Subcutaneous adipose tissue (tissue), 4 donors: ENCODE data around the gene ABCC1. TPM values are rescaled to one million over a fixed set of nuclear protein-coding genes. Genes with fewer than 3 reads are reported as not detected.

Source experiments
- total RNA-seq, 4 donors: library from RNA; depleted of rRNA; stranded (reverse); fragments of >200 nt; gene quantifications; one replicate each; pipeline ENCODE4 v1.1.0, GENCODE V29; 2016
- TF ChIP-seq, protein P1 (sequence below): fragments of 450-650 bp; IDR thresholded peaks from one replicate; pipeline ENCODE4 v1.5.1; 2016; ENCODE audit warnings: low read depth, mild to moderate bottlenecking, control low read depth, antibody characterized with exemption, moderate library complexity

ABCC1 gene
- total RNA-seq, 4 donors from 2014 or later = 16.1 to 23.6 (median 22.1) TPM

DNA sequence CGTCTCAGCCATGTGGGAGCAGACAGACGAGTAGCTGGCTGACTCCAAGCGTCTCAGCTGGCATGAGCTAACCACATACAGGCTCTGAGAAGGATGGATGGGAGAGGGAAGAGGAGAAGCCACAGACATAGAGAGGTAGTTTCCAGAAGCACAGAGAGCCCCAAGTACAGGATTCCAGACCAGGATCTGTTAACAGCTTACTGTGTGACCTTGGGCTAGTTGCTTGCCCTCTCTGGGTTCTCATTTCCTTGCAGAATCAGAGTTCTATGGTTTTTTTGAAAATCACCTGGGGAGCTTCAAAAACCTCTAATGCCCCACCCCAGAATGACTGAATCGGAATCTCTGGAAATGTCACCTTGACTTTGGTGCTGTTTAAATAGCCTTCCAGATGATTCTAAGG lies 213.7 kb downstream of the ABCC1 start:
- TF ChIP-seq, protein P1, sequence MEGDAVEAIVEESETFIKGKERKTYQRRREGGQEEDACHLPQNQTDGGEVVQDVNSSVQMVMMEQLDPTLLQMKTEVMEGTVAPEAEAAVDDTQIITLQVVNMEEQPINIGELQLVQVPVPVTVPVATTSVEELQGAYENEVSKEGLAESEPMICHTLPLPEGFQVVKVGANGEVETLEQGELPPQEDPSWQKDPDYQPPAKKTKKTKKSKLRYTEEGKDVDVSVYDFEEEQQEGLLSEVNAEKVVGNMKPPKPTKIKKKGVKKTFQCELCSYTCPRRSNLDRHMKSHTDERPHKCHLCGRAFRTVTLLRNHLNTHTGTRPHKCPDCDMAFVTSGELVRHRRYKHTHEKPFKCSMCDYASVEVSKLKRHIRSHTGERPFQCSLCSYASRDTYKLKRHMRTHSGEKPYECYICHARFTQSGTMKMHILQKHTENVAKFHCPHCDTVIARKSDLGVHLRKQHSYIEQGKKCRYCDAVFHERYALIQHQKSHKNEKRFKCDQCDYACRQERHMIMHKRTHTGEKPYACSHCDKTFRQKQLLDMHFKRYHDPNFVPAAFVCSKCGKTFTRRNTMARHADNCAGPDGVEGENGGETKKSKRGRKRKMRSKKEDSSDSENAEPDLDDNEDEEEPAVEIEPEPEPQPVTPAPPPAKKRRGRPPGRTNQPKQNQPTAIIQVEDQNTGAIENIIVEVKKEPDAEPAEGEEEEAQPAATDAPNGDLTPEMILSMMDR = no peak

DNA sequence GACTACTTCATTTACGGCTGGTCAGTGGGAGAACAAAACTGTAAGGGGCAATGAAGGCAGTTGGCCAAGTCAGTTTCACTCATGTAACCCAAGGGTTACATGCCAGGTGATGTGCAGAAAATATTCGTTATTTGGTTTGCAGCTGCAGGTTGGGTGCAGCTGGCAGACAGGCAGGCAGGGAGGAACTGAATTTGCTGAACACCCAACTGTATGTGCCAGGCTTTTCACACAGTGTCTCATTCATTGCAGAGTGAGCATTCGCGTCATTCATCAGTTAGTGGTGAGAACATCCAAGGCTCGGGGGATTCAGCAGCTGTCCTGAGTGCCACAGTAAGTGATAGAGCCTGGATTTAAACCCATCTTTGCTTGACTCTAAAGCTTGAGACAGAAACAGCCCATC lies 214.2 kb downstream of the ABCC1 start:
- TF ChIP-seq, protein P1 = no peak

DNA sequence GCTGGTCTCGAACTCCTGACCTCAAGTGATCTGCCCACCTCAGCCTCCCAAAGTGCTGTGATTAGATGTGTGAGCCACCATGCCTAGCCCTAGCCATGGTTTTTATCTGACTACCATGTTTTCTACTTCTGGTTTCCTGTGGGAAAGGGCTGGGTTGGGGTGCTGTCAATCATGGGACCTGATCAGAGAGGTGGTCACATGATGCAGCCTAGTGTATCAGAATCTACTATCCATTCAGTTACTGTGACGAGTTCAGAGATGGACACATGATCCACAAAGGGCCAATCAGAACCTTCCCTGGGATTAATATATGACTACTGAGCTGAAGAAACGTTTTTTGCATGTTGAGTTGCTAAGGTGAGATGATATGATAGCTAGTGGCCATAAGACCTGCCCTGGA lies 214.8 kb downstream of the ABCC1 start:
- TF ChIP-seq, protein P1 = no peak

DNA sequence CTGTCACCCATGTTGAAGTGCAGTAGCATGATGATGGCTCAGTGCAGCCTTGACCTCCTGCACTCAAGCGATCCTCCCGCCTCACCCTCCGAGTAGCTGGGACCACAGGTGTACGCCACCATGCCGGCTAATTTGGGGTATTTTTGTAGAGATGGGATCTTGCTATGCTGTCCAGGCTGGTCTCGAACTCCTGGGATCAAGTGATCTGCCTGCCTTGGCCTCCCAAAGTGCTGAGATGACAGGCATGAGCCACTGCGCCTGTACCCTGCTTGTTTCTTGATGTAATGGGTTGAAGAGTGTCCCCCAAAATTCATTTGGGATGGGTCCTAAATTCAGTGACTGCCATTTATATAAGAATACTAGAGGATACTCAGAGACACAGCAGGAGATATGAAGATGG lies 216.7 kb downstream of the ABCC1 start:
- TF ChIP-seq, protein P1 = no peak

DNA sequence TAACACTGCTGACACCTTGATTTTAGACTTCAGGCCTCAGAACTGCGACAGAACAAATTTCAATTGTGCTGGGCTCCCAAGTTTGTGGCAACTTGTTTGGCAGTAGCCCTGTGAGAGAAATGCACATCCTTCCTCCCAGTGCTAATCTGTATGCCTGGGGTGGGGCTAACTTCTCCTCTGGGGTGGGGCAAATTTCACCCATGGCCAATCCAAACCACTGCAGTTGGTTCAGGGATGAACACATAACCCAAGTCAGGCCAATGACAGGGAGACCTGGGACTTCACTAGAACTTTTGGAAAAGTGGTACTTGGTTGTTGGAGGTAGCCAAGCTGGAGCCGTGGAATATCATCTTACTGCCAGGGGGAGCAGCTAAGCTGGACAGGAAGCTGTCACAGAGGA lies 217.5 kb downstream of the ABCC1 start:
- TF ChIP-seq, protein P1 = no peak

DNA sequence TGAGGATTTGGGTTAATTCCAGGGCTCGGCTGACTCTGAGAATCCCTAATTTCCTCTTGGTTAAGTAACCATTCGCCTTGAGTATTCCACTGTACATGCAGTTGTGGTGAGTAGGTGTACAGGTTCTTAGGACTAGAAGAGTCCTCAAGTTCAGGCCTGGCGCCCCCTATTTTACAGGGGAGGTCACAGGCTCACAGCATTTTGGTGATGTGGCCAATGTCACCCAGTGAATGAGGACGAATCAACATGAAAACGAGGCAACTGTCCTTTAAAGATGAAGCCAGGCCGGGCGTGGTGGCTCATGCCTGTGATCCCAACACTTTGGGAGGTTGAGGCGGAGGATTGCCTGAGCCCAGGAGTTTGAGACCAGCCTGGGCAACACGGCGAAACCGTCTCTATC lies 218.5 kb downstream of the ABCC1 start:
- TF ChIP-seq, protein P1 = no peak

DNA sequence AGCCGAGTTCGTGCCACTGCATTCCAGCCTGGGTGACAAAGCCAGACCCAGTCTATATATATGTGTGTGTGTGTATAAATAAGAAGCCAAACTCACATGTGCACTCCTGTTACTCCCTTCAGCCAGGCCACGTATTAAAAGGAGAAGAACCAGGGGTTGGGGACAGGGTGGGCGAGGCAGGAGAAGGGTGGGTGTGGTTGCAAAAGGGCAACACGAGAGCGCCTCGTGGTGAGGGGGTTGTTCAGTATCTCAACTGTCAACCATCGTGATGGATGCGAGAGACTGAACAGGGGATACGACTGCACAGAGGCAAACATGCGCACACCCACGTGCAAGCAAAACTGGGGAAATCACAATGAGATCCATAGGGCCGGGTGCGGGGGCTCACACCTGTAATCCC lies 219.0 kb downstream of the ABCC1 start:
- TF ChIP-seq, protein P1 = no peak
